Stimulated activated naive CD8-positive, alpha-beta T cell treated with anti-CD3 and anti-CD28 coated beads, Interleukin-15, amount 100 ng/mL, for 72 hours (primary cell): ENCODE results near the gene OPN4.
"Not testable (repeated sequence)": the region's sequence is repeated elsewhere in the genome, so short reads cannot be mapped to it uniquely, and the experiment has no call there.

ENCODE experiments used
- ATAC-seq: fragments of 150-1000 bp; cut with Tn5 transposase; 2 replicates; pipeline ENCODE4 v1.10.0; 2021; ENCODE audit warnings: mild to moderate bottlenecking, moderate library complexity
- DNase-seq, 2 donors: peaks; one replicate each; pipeline ENCODE4 v3.0.0; 2021 to 2022
- H3K27ac Mint-ChIP-seq, 2 donors: one replicate each; pipeline ENCODE4 v1.8.0; 2022; ENCODE audit warnings: mild to moderate bottlenecking in 2 of 2, mixed read lengths in 2 of 2, moderate library complexity in 2 of 2
- H3K27me3 Mint-ChIP-seq: one replicate; pipeline ENCODE4 v1.8.0; 2022; ENCODE audit warnings: mixed read lengths
- H3K4me1 Mint-ChIP-seq: one replicate; pipeline ENCODE4 v1.8.0; 2022; ENCODE audit warnings: mild to moderate bottlenecking, mixed read lengths
- H3K4me3 Mint-ChIP-seq, 2 donors: one replicate each; pipeline ENCODE4 v1.8.0; 2022; ENCODE audit warnings: mild to moderate bottlenecking in 2 of 2, mixed read lengths in 2 of 2, moderate library complexity in 1 of 2
- H3K9me3 Mint-ChIP-seq, 2 donors: one replicate each; pipeline ENCODE4 v1.8.0; 2022; ENCODE audit warnings: mixed read lengths in 2 of 2

Gene OPN4, protein sequence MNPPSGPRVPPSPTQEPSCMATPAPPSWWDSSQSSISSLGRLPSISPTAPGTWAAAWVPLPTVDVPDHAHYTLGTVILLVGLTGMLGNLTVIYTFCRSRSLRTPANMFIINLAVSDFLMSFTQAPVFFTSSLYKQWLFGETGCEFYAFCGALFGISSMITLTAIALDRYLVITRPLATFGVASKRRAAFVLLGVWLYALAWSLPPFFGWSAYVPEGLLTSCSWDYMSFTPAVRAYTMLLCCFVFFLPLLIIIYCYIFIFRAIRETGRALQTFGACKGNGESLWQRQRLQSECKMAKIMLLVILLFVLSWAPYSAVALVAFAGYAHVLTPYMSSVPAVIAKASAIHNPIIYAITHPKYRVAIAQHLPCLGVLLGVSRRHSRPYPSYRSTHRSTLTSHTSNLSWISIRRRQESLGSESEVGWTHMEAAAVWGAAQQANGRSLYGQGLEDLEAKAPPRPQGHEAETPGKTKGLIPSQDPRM

GRCh38 chr10:86654411-86655172 lies at the start of gene OPN4:
Gene OPN4, plus strand, starts transcription at chr10:86654547. Its CDS starts 237 bp downstream, at chr10:86654784.
- DNase-seq (no peak), ATAC-seq (no peak)
- H3K9me3 Mint-ChIP-seq, result no peaks in the 10 kb centered on the region
- H3K27ac Mint-ChIP-seq, result no peak within 1 kb of the TSS
- no peak within 1 kb of the TSS for H3K4me3 Mint-ChIP-seq
- H3K4me1 Mint-ChIP-seq, result no peaks in the 10 kb centered on the region
- no peaks in the 10 kb centered on the region for H3K27me3 Mint-ChIP-seq

GRCh38 chr10:86607674-86608073 lies 46.7 kb upstream of the OPN4 start:
- H3K4me1 Mint-ChIP-seq, result no peaks in the 10 kb centered on the region

GRCh38 chr10:86609920-86610319 lies 44.4 kb upstream of the OPN4 start:
- DNase-seq, result no peak
- Mint-ChIP-seq H3K4me3 (no peak overlapping the region), H3K27me3 (peaks cover 12% of the 10 kb centered on the region), H3K4me1 (no peaks in the 10 kb centered on the region), H3K27ac (no peak overlapping the region), H3K9me3 (peaks cover 5 to 13% of the 10 kb centered on the region in 2 donors)
- ATAC-seq, result no peak

More at GRCh38 chr10:86607674-86608073, 46.7 kb upstream of the OPN4 start:
- H3K4me3 Mint-ChIP-seq, result no peak overlapping the region
- DNase-seq (no peak), ATAC-seq (no peak)
- no peak overlapping the region for H3K27ac Mint-ChIP-seq
- H3K9me3 Mint-ChIP-seq, result peaks cover 5 to 10% of the 10 kb centered on the region in 2 donors
- H3K27me3 Mint-ChIP-seq, result peaks cover 12% of the 10 kb centered on the region

- no peak overlapping the region for H3K4me3 Mint-ChIP-seq
- H3K4me1 Mint-ChIP-seq, result no peaks in the 10 kb centered on the region
- ATAC-seq, result no peak
- peaks cover 12% of the 10 kb centered on the region for H3K27me3 Mint-ChIP-seq
- no peak overlapping the region for H3K27ac Mint-ChIP-seq
- peaks cover 10 to 21% of the 10 kb centered on the region in 2 donors for H3K9me3 Mint-ChIP-seq
- no peak for DNase-seq
Observed at GRCh38 chr10:86611386-86611785, 43.0 kb upstream of the OPN4 start.

GRCh38 chr10:86613096-86613495 lies 41.3 kb upstream of the OPN4 start:
- H3K9me3 Mint-ChIP-seq, result peaks cover 5 to 15% of the 10 kb centered on the region in 2 donors
- no peak for ATAC-seq
- no peaks in the 10 kb centered on the region for H3K4me1 Mint-ChIP-seq
- H3K27ac Mint-ChIP-seq, result no peak overlapping the region
- H3K4me3 Mint-ChIP-seq, result no peak overlapping the region
- no peak for DNase-seq
- H3K27me3 Mint-ChIP-seq, result peaks cover 6% of the 10 kb centered on the region

DNA sequence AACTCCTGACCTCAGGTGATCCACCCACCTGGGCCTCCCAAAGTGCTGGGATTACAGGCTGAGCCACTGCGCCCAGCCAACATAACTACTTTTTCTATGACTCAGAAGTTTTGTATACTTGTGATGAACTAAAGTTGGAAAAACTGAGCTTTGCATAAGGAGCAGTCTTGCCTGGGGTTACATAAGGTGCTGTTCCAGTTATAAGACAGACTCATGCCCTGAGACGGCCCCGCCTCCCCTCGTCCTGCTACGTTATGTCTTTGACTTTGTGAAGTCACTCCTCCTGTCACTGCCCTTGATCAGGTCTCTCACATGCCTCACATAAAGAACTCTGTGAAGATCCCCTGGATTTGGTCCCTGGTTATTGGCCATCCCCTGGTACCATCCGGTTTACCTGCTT lies 40.4 kb upstream of the OPN4 start:
- peaks cover 5 to 11% of the 10 kb centered on the region in 2 donors for H3K9me3 Mint-ChIP-seq
- H3K4me1 Mint-ChIP-seq, result no peaks in the 10 kb centered on the region
- DNase-seq (no peak), ATAC-seq (no peak)
- no peak overlapping the region for H3K4me3 Mint-ChIP-seq
- H3K27me3 Mint-ChIP-seq, result no peaks in the 10 kb centered on the region
- no peak overlapping the region for H3K27ac Mint-ChIP-seq

DNA sequence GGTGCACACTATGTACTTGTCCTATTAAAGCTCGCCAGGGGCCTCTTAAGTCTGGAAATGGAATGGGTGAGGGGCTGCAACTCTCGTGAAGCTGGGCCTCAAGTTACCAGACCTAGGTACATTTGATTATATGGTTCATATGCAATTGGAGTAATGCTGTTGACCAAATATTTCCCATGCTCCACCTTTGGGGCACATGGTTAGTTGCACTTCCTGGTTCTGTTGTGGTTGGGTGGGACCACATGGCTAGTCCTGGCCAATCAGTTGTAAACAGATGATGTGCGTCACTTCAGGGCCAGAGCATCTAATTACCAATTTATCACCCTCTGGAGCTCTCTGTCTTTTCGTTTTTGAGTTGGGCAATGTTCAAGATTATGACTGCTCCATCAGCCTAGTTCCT lies 39.5 kb upstream of the OPN4 start:
- DNase-seq, result no peak
- H3K4me1 Mint-ChIP-seq, result no peaks in the 10 kb centered on the region
- H3K4me3 Mint-ChIP-seq, result no peak overlapping the region
- no peaks in the 10 kb centered on the region for H3K27me3 Mint-ChIP-seq
- no peak overlapping the region for H3K27ac Mint-ChIP-seq
- no peak for ATAC-seq
- H3K9me3 Mint-ChIP-seq, result peaks cover 5 to 11% of the 10 kb centered on the region in 2 donors

- DNase-seq, H3K4me1 Mint-ChIP-seq, H3K4me3 Mint-ChIP-seq, ATAC-seq, H3K27me3 Mint-ChIP-seq, H3K27ac Mint-ChIP-seq: not testable (repeated sequence)
- peaks cover 5 to 11% of the 10 kb centered on the region in 2 donors for H3K9me3 Mint-ChIP-seq
Observed at GRCh38 chr10:86617278-86617677, 37.1 kb upstream of the OPN4 start.

DNA sequence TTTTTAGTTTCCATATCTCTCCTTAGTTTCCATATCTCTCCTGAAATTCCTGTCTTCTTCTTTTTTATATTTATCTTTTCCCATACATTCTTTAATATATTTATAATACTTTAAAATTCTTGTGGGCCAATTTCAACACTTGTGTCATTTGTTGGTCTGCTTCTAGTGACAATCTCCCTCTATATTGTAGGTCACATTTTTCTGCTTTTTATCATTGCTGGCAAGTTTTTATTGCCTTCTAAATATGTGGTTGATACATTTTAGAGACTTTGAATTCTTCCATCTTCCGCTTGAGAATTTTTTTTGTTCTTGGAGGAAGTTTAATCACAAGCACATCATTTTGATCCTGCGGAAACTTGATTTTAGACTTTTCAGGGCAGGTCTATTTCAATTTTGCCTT lies 26.0 kb upstream of the OPN4 start:
- no peak for DNase-seq
- no peaks in the 10 kb centered on the region for H3K4me1 Mint-ChIP-seq

DNA sequence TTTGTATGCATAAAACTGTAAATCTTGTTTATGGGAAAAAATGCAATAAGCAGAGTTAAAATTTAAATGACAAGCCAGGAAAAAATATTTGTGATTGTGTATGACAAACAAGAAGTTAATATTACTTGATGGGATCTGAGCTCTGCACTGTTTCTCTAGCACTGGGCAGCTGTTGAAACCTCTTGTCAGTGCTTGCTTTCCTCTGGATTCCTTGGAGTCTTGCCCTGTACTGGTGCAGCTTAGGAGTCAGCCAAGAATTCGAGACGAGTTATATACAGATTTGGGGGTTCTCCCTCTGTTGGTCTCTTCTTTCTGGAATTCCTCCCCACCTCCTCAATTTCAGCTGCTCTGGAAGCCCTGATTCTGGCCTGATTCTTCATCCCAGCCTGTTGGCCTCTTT lies 24.3 kb upstream of the OPN4 start:
- no peaks in the 10 kb centered on the region for H3K4me1 Mint-ChIP-seq
- H3K4me3 Mint-ChIP-seq, result no peak overlapping the region
- peaks cover 73% of the 10 kb centered on the region for H3K27me3 Mint-ChIP-seq
- no peaks in the 10 kb centered on the region for H3K9me3 Mint-ChIP-seq
- no peak overlapping the region for H3K27ac Mint-ChIP-seq
- no peak for ATAC-seq
- no peak for DNase-seq

More for the DNA sequence above, 26.0 kb upstream of the OPN4 start:
- Mint-ChIP-seq H3K27me3 (peaks cover 56% of the 10 kb centered on the region), H3K4me3 (no peak overlapping the region), H3K27ac (no peak overlapping the region), H3K9me3 (no peaks in the 10 kb centered on the region)
- ATAC-seq, result no peak

- H3K4me3 Mint-ChIP-seq, result no peak overlapping the region
- ATAC-seq, result peak; percentile 49
- DNase-seq, result no peak
Observed at GRCh38 chr10:86632009-86632800, 22.1 kb upstream of the OPN4 start.

DNA sequence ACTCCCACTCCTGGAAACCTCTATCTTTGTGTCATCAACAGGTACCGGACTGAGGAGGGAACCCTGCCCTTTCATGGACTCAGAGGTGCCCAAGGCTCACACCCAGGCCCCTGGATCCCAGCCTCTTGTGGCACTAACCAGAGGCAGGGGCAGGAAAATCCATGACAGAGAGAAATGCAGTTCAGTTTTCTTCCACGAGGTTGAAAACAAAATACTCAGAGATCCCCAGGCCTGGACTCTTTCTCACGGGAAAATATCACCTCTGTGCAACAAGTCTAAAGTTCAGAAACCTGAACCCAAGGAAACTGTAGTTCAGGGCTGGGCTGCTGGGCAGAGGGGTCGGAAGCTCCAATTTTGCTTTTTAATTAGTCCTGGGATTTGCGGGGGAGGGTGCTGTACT lies 21.4 kb upstream of the OPN4 start:
- Mint-ChIP-seq H3K27ac (no peak overlapping the region), H3K27me3 (peaks cover 74% of the 10 kb centered on the region)
- no peak for ATAC-seq

More at GRCh38 chr10:86632009-86632800, 22.1 kb upstream of the OPN4 start:
- Mint-ChIP-seq H3K27ac (no peak overlapping the region), H3K27me3 (peaks cover 82% of the 10 kb centered on the region), H3K4me1 (no peaks in the 10 kb centered on the region), H3K9me3 (no peaks in the 10 kb centered on the region)

DNA sequence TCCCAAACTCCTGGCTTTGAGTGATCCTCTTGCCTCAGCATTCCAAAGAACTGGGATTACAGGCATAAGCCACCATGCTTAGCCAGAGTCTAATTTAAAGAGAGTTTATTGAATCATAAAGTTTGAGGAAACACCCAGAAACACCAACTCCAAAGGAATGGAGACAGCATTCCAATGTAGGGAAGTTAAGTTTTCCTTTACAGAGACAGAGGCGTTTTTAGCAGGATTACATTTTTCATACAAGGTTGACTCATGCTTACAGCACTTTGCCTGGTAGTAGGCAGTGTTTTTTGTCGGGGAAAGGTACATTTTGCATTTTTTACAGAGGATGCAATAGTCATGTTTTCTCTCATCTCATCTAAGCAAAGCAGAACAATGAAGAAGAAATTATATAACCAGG lies 18.9 kb upstream of the OPN4 start:
- no peak overlapping the region for H3K4me3 Mint-ChIP-seq
- DNase-seq (no peak), ATAC-seq (no peak)
- H3K27ac Mint-ChIP-seq, result no peak overlapping the region
- H3K27me3 Mint-ChIP-seq, result peaks cover 74% of the 10 kb centered on the region
- no peaks in the 10 kb centered on the region for H3K9me3 Mint-ChIP-seq
- H3K4me1 Mint-ChIP-seq, result no peaks in the 10 kb centered on the region

More for the DNA sequence above, 21.4 kb upstream of the OPN4 start:
- no peaks in the 10 kb centered on the region for H3K4me1 Mint-ChIP-seq
- H3K9me3 Mint-ChIP-seq, result no peaks in the 10 kb centered on the region
- H3K4me3 Mint-ChIP-seq, result no peak overlapping the region
- DNase-seq, result no peak

DNA sequence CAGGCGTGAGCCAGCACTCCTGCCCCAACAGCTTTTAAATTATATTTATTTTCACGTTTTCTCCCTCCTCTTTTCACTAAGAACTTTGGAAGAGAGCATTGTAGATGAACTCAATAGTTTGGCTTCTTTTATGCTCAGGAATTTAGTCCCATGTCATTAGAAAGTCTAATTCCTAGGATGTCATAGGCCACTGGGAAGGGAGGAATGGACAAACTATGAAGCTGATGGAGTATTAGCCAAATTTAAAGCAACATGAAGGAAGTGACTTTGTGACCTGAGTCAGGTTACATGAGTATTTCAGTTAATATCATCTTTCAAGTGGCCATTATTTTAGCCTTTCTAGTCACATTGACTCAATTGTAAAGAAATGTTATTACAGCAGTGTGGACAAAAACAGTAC lies 18.0 kb upstream of the OPN4 start:
- DNase-seq, result no peak
- Mint-ChIP-seq H3K4me1 (no peaks in the 10 kb centered on the region), H3K27ac (no peak overlapping the region), H3K4me3 (no peak overlapping the region), H3K9me3 (peaks cover 0 to under 1% of the 10 kb centered on the region in 2 donors), H3K27me3 (peaks cover 66% of the 10 kb centered on the region)
- no peak for ATAC-seq

- Mint-ChIP-seq H3K27me3 (peaks cover 10% of the 10 kb centered on the region), H3K4me1 (peaks cover 21% of the 10 kb centered on the region), H3K9me3 (peaks cover 5 to 8% of the 10 kb centered on the region in 2 donors), H3K4me3 (no peak overlapping the region), H3K27ac (no peak overlapping the region)
- ATAC-seq (no peak), DNase-seq (no peak)
Observed at GRCh38 chr10:86642021-86642420, 12.3 kb upstream of the OPN4 start.
